Caco-2 (cell line): ENCODE results near the gene FUZ. TPM values are rescaled to one million over a fixed set of nuclear protein-coding genes. Genes with fewer than 3 reads are reported as not detected.

ENCODE experiments used
- BruUV-seq: library from RNA; stranded (reverse); fragments of 400-500 nt; replicated peaks from 2 replicates; lab custom pipeline; 2021; lab: Mats Ljungman, UMichigan
- CTCF ChIA-PET: fragments of 300-600 bp; sonication (Branson Sonifier 250); formaldehyde crosslinking; loops from one replicate; lab custom pipeline; 2022; ENCODE audit warnings: antibody characterized with exemption; lab: Charles Lee
- POLR2A ChIA-PET: fragments of 300-600 bp; sonication (Branson Sonifier 250); formaldehyde crosslinking; loops from one replicate; lab custom pipeline; 2022; ENCODE audit warnings: antibody characterized with exemption; lab: Charles Lee
- DNase-seq, 2 experiments: peaks; one replicate each; pipeline versions ENCODE4 v3.0.0 to v3.0.0-alpha.2; 2020 to 2022
- H3K27me3 ChIP-seq: replicated peaks from 2 replicates; pipeline ENCODE4 v1.6.0; 2011; ENCODE audit warnings: low read length; ENCODE audit not compliant: control insufficient read depth, insufficient read depth
- H3K36me3 ChIP-seq: 2 replicates; pipeline ENCODE4 v1.5.1; 2011; ENCODE audit warnings: low read length; ENCODE audit not compliant: control insufficient read depth, insufficient read depth
- H3K4me1 ChIP-seq: fragments of 250-450 bp; sonication (Bioruptor Pico); 2 replicates; pipeline ENCODE4 v1.5.1; 2020; ENCODE audit warnings: mild to moderate bottlenecking
- H3K4me3 ChIP-seq: 2 replicates; pipeline ENCODE4 v1.5.1; 2011; ENCODE audit warnings: low read depth, mild to moderate bottlenecking, control low read depth, low read length
- H3K9me3 ChIP-seq: fragments of 250-450 bp; sonication (Bioruptor Pico); 2 replicates; pipeline ENCODE4 v1.5.1; 2020; ENCODE audit warnings: mild to moderate bottlenecking, moderate library complexity
- H3K27ac Mint-ChIP-seq: one replicate; pipeline ENCODE4 v1.8.0; 2022; ENCODE audit warnings: mixed read lengths; ENCODE audit not compliant: unreplicated experiment
- H3K27me3 Mint-ChIP-seq: one replicate; pipeline ENCODE4 v1.8.0; 2022; ENCODE audit warnings: mixed read lengths; ENCODE audit not compliant: insufficient read depth, unreplicated experiment
- H3K36me3 Mint-ChIP-seq: one replicate; pipeline ENCODE4 v1.8.0; 2022; ENCODE audit warnings: mild to moderate bottlenecking, mixed read lengths; ENCODE audit not compliant: insufficient read depth, unreplicated experiment
- H3K4me1 Mint-ChIP-seq: one replicate; pipeline ENCODE4 v1.8.0; 2022; ENCODE audit warnings: low read depth, mixed read lengths; ENCODE audit not compliant: unreplicated experiment
- H3K4me3 Mint-ChIP-seq: one replicate; pipeline ENCODE4 v1.8.0; 2022; ENCODE audit warnings: mild to moderate bottlenecking, moderate library complexity, mixed read lengths; ENCODE audit not compliant: unreplicated experiment
- H3K9me3 Mint-ChIP-seq: one replicate; pipeline ENCODE4 v1.8.0; 2022; ENCODE audit warnings: mixed read lengths; ENCODE audit not compliant: unreplicated experiment
- intact Hi-C: fragments of 100-400 bp; cut with micrococcal nuclease; formaldehyde crosslinking; loops from one replicate; pipeline ENCODE4 v1.10.0; 2022; ENCODE audit not compliant: unreplicated experiment
- total RNA-seq: library from RNA; stranded (reverse); gene quantifications from 2 replicates; pipeline ENCODE4 v1.2.3, GENCODE V29; 2022
- TF ChIP-seq, protein P1 (sequence below), 2 experiments: fragments of 200-600 bp in 1 of 2; IDR thresholded peaks; 1 replicate in 1 of 2; 2 replicates in 1 of 2; pipeline versions ENCODE4 v1.5.1 to v1.8.0; 2011 to 2022; ENCODE audit warnings: antibody characterized with exemption in 1 of 2, control low read depth in 1 of 2, inconsistent platforms in 1 of 2, low read depth in 1 of 2, low read length in 1 of 2, mild to moderate bottlenecking in 1 of 2, moderate library complexity in 1 of 2; ENCODE audit not compliant: insufficient read depth in 1 of 2, severe bottlenecking in 1 of 2, unreplicated experiment in 1 of 2

Gene FUZ
- total RNA-seq, 1 experiment from 2014 or later: 0.75 TPM

DNA sequence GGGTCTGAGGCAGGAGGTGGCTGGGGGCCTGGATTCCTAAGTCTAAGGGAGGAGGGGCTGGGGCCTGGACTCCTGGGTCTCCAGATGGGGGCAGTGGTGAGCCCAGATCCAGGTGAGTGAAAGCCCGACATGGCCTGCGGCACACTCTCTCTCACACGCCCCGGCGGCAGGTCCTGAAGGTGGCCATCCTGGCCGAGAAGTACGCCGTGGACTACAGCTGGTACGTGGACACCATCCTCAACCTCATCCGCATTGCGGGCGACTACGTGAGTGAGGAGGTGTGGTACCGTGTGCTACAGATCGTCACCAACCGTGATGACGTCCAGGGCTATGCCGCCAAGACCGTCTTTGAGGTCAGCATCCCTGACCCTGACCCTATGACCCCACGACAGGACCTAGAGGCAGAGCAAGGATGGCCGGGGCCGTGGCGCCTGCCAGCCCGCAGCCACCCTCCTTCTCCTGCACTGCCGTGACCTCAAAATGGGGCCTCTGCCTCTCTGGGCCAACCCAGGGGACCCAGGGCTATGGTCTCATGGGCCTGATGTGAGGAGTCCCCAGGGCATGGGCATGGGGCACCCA is 13.2 kb downstream of the FUZ start:
- Histone ChIP-seq H3K4me3 (no peak overlapping the region), H3K4me1 (no peaks in the 10 kb centered on the region), H3K27me3 (no peaks in the 10 kb centered on the region), H3K9me3 (no peaks in the 10 kb centered on the region), H3K36me3 (peaks cover 1% of the 10 kb centered on the region)
- Mint-ChIP-seq H3K4me3 (no peak overlapping the region), H3K27ac (no peak overlapping the region), H3K9me3 (no peaks in the 10 kb centered on the region), H3K27me3 (no peaks in the 10 kb centered on the region), H3K36me3 (peaks cover 70% of the 10 kb centered on the region), H3K4me1 (no peaks in the 10 kb centered on the region)
- ChIA-PET POLR2A (no interaction called here), CTCF (no interaction called here)
- TF ChIP-seq, protein P1, sequence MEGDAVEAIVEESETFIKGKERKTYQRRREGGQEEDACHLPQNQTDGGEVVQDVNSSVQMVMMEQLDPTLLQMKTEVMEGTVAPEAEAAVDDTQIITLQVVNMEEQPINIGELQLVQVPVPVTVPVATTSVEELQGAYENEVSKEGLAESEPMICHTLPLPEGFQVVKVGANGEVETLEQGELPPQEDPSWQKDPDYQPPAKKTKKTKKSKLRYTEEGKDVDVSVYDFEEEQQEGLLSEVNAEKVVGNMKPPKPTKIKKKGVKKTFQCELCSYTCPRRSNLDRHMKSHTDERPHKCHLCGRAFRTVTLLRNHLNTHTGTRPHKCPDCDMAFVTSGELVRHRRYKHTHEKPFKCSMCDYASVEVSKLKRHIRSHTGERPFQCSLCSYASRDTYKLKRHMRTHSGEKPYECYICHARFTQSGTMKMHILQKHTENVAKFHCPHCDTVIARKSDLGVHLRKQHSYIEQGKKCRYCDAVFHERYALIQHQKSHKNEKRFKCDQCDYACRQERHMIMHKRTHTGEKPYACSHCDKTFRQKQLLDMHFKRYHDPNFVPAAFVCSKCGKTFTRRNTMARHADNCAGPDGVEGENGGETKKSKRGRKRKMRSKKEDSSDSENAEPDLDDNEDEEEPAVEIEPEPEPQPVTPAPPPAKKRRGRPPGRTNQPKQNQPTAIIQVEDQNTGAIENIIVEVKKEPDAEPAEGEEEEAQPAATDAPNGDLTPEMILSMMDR (IDR thresholded peaks at IDR 0.05; ENCODE audit: insufficient read depth in 1 of 2, low read depth in 1 of 2, low read length in 1 of 2, severe bottlenecking in 1 of 2, unreplicated experiment in 1 of 2): peak in 1 of 2 experiments; percentile 13
- no TSS peak for BruUV-seq
- DNase-seq: no peak
- intact Hi-C loops: no loop called here

DNA sequence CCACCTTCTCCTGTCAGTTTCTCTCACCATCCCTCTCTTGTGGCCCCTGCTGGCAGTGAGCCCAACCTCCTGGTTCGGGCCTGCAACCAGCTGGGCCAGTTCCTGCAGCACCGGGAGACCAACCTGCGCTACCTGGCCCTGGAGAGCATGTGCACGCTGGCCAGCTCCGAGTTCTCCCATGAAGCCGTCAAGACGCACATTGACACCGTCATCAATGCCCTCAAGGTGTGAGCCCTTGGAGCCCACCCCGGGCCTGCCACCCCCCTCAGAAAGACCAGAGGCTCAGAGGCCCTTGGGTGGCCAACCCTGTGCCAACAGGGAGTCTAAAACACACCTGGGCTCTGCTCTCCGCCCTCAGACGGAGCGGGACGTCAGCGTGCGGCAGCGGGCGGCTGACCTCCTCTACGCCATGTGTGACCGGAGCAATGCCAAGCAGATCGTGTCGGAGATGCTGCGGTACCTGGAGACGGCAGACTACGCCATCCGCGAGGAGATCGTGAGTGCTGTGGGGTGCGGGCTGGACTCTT is 13.8 kb downstream of the FUZ start:
- Mint-ChIP-seq H3K36me3 (peaks cover 76% of the 10 kb centered on the region), H3K4me3 (no peak overlapping the region), H3K27me3 (no peaks in the 10 kb centered on the region), H3K27ac (no peak overlapping the region), H3K9me3 (no peaks in the 10 kb centered on the region), H3K4me1 (no peaks in the 10 kb centered on the region)
- Histone ChIP-seq H3K4me1 (no peaks in the 10 kb centered on the region), H3K4me3 (no peak overlapping the region), H3K9me3 (no peaks in the 10 kb centered on the region), H3K27me3 (no peaks in the 10 kb centered on the region), H3K36me3 (peaks cover 1% of the 10 kb centered on the region)
- ChIA-PET POLR2A (no interaction called here), CTCF (no interaction called here)
- TF ChIP-seq, protein P1 (IDR thresholded peaks at IDR 0.05; ENCODE audit: insufficient read depth in 1 of 2, low read depth in 1 of 2, low read length in 1 of 2, severe bottlenecking in 1 of 2, unreplicated experiment in 1 of 2): no peak
- no peak for DNase-seq
- BruUV-seq: no TSS peak
- intact Hi-C loops: no loop called here

DNA sequence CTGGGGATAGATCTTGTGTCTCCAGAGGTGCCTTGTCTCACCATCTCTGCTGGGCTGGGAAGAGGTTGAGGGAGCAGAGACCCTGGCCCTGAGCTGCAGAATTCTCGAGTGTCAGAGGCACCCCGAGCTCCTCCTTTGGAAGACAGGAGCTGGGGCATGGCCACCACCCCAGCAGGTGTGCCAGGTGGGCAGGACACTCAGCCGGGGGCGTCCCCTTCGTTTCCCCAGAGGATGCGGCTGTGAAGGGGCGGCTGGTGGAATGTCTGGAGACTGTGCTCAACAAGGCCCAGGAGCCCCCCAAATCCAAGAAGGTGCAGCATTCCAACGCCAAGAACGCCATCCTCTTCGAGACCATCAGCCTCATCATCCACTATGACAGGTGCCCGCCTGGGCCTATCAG is 14.5 kb downstream of the FUZ start:
- no peak overlapping the region for H3K27ac Mint-ChIP-seq
- H3K36me3 ChIP-seq: peaks cover 1% of the 10 kb centered on the region
- peaks cover 76% of the 10 kb centered on the region for H3K36me3 Mint-ChIP-seq
- ChIA-PET CTCF (no interaction called here), POLR2A (no interaction called here)
- BruUV-seq: no TSS peak
- no peak overlapping the region for H3K4me3 Mint-ChIP-seq
- intact Hi-C loops: no loop called here
- H3K27me3 Mint-ChIP-seq: no peaks in the 10 kb centered on the region
- H3K4me3 ChIP-seq: no peak overlapping the region
- no peaks in the 10 kb centered on the region for H3K4me1 Mint-ChIP-seq
- H3K27me3 ChIP-seq: no peaks in the 10 kb centered on the region
- no peaks in the 10 kb centered on the region for H3K9me3 ChIP-seq
- H3K9me3 Mint-ChIP-seq: no peaks in the 10 kb centered on the region
- no peak for DNase-seq
- TF ChIP-seq, protein P1 (IDR thresholded peaks at IDR 0.05; ENCODE audit: insufficient read depth in 1 of 2, low read depth in 1 of 2, low read length in 1 of 2, severe bottlenecking in 1 of 2, unreplicated experiment in 1 of 2): no peak
- H3K4me1 ChIP-seq: no peaks in the 10 kb centered on the region
